SHP77 treated with DMSO at 0.1 percent for 48 hours (cell line): ENCODE data around the gene SUGP2.

Experiments used
- DNase-seq: peaks from one replicate; lab custom pipeline; 2025; lab: John Stamatoyannopoulos, UW

SUGP2 gene

DNA sequence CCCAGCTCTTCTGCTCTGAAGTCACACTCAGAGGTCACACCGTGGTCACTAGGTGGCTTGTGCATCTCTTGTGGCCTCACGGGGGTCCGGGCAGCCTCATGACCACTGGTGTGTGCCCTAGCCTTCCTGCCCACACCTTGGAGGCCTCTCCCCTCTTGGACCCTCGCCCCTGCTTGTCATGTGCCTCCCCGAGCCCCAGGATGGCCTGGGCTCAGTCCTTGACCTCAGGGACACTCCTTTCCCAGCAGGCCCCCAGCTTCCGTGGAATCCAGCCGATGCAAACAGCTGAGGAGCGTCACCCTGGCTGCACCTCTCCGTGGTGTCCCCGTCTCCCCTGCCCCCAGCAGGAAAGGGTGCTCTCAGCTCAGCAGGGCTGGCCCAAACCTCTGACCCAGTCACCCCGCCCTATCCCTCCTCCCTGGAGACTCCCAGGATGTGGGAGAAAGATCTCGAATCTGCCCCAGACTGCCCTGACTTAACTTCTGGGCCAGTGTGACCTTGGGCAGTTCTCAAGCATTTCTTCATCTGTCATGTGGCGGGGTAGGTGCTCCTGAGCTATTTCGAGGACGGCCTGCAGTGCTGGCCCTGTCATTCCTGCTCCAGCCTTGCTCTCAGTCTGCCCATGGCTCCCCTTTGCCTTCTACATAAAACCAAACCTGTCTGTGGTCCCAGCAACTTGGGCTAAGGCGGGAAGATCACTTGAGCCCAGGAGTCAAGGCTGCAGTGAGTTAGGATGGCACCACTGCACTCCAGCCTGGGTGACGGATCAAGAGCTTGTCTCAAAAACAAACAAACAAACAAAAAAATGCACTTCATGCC is 25.9 kb upstream of the SUGP2 start:
- DNase-seq = no peak

DNA sequence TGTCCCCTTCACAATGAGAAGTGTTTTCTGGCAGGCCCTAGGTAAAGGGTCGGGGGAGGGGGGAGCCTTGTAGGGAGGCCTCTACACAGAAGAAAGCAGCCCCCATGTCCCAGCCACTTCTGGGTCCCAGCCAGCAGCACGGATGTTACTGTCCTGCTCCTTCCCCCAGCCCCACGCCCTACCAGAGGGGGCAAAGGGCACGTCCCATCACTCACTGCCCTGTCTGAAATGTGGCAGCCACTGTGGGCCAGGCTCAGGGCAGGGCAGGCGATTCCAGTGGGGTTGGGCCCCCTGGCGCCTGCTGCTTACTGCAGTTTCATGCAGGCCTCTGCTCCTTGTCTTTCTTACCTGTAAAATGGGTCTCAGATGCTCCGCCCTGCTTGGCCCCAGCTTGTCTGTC is 24.4 kb upstream of the SUGP2 start:
- DNase-seq = no peak

DNA sequence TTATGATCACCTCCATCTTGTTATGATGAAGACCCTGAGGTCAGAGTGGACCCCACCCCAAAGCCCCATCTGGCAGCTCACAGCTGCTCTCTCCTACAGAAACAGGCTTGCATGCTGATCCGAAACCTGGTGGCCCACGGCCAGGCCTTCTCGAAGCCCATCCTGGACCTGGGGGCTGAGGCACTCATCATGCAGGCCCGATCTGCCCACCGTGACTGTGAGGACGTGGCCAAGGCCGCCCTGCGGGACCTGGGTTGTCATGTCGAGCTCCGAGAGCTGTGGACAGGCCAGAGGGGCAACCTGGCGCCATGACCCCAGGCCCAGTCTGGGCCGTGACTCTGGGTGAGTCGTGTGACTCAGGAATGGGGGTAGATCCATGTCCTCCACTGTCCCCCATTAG is 24.0 kb upstream of the SUGP2 start:
- no peak for DNase-seq

DNA sequence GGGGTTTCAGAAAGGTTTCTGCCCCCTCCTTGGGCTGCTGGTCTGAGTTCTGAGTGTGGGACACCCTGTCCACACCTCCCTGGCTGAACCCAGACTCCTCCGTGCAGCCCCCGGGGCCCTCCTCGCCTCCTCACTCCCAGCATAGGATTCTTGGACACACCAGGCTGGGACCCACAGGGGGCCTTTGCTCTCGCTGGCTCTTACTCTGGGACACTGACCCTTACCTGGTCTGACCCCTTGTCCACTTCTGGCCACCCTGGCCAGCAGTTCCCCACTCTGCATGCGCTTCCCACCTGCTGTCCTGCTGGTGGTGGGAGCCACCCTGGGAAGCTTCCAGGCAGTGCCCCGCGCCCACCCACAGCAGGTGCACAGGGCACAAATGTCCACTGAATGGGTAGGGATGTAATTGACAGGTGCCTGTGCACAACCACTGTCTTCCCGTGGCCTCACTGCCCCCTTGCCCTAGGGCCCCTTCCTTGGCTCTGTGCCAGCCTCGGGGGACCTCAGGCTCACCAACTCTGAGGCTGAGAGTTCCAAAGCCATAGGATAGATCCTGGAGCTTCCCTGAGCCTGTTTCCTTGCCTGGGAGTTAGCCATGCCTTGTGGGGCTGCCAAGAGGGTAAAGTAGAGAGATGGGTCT is 23.4 kb upstream of the SUGP2 start:
- DNase-seq = no peak

DNA sequence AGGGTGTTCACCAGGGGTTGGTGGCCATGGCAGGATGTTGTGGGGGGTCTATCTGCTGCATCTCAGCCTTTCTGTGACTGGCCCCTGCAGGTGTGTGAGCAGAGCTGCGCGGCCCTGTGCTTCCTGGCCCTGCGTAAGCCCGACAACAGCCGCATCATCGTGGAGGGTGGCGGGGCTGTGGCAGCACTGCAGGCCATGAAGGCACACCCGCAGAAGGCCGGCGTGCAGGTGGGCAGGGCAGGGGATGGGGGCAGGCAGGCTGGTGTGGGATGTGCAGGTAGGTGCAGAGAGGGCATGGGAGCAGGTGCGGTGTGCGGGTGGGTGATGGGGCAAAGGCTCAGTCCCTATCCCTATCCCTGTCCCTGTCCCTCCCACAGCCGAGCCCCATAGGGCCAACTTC is 22.4 kb upstream of the SUGP2 start:
- DNase-seq = no peak

DNA sequence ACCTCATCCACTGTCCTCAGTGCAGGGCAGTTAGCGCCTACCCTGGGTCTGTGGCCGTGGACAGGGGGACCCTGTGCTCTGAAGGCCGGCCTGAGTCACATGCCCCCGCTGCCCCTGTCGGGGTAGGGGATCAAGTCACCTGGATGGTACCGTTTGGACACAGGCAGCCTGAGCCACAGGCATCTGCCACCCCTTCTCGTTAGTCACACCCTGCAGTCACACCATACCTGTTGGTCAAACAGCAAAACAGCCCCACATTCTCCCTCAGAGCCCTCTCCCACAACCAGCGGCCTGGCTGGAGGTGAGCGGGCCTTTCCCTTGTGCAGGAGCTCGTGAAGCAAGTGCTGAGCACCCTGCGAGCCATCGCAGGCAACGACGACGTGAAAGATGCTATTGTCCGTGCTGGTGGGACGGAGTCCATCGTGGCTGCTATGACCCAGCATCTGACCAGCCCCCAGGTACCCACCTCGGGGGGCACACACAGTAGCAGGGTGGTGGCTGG is 21.7 kb upstream of the SUGP2 start:
- no peak for DNase-seq

DNA sequence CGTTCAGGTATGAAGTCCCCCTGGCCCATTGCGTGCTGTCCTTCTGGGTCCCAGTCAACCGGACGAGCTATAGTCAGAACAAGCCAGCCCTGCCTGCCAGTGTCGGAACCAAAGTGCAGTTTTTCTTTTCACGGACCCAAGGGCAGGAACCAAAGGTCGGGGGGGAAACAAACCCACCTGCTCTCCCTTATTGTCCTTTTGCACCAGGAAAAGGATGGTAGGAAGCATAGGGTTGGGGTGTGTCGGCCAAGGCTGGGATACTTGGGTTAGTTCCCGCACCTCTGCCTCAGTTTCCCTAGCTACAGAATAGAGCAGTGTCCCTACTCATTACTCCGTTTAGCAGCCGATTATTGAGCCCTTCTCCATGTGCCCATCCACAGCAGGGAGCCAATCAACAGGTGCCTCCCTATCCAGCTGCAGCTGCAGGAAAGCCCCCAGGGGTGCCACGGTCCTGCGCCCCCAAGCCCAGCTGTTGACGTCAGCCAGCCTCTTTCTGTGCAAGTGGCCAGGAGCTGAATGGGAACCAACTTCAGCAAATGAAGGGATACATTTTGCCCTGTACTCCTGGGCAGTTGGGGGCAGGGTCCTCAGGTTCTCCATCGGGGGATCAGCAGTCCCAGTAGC is 21.1 kb upstream of the SUGP2 start:
- no peak for DNase-seq

DNA sequence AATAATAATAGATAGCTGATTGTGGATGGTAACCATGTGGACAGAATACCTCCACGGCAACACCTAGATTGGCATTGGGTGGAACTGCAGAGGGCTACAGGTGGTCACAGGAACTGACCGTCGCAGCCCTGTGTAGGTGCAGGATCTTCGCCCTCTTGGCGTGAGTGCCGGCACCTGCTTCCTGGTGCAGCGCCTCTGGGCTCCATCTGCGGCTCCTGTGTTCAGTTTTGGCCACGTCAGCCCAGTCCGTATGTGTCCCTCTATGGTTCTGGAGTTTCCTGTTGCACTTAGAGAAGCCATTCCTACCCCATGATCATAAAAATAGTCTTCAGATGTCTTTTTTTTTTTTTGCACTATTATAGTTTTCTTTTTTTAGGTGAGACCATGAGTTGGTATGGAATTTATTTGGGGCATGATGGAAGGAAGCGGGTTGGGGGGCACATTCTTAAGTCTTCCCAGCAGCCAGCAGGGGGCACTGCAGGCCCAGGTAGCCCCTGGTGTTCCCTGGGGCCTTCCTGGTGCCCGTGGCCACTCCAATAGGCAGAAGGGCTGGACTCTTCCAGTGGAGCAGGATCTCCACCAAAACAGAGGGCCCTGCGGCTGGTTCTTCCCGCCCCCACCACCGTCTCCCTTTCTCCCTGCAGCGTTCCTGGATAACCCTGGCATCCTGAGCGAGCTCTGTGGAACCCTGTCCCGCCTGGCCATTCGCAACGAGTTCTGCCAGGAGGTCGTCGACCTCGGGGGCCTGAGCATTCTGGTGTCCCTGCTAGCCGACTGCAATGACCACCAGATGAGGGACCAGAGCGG is 20.4 kb upstream of the SUGP2 start:
- no peak for DNase-seq

DNA sequence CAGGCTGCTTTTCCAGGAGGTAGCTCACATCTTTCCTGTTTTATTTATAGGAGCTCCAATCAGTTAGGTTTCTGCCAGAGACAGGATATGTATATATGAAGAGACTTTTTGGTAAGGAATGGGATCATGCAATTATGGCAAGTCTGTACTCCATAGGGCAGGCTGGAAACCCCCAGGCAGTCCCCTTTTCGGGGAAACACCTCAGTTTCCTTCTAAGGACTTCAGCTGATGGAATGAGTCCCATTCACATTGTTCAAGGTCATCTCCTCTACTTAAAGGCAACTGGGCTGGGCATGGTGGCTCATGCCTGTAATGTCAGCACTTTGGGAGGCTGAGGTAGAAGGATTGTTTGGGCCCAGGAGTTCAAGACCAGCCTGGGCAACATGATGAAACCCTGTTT is 19.6 kb upstream of the SUGP2 start:
- DNase-seq = no peak

DNA sequence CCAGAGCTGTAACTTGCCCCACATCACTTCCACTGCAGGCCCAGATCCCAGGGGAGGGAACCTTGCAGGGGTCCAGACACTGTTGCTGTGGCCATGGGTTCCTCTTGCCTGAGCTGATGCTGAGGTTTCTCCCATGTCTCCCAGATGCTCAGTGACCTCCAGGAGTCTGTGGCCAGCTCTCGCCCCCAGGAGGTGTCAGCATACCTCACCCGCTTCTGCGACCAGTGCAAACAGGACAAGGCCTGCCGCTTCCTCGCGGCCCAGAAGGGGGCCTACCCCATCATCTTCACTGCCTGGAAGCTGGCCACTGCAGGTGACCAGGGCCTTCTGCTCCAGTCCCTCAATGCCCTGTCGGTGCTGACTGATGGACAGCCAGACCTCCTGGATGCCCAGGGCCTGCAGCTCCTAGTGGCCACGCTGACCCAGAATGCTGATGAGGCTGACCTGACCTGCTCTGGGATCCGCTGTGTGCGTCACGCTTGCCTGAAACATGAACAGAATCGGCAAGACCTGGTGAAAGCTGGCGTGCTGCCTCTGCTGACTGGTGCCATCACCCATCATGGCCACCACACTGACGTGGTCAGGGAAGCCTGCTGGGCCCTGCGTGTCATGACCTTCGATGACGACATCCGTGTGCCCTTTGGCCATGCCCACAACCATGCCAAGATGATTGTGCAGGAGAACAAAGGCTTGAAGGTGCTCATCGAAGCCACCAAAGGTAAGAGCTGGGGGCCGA is 18.3 kb upstream of the SUGP2 start:
- DNase-seq = no peak

DNA sequence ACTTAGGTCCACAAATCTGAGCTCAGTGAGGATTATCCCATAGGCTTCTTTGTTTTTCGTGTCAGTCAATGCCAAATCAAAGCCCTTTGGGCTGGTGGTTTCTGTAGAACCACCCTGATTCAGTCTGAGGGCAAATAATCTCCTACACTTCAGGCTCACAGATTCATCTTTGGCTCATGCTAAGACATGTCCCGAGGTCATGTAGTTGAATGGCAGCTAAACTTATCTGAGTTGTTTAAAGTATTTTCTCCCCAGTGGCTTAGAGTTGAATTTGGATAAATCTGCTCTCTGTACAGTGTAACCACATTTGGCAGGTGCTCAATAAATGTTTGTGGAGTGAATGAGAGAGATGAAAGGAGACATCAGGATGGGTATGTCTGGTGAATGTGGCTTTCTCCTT is 17.4 kb upstream of the SUGP2 start:
- DNase-seq = no peak

DNA sequence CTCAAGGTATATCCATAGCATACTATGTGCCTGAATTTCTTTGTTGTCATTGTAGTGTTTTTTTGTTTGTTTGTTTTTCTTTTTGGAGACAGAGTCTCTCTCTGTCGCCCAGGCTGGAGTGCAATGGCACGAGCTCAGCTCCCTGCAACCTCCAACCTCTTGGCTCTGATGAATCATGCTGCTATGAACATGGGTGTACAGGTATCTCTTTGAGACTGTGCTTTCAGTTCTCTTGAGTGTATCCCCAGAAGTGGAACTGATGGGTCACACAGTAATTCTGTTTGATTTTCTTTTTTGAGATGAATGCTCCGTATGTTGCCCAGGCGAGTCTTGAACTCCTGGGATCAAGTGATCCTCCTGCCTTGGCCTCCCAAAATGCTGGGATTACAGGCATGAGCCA is 16.8 kb upstream of the SUGP2 start:
- no peak for DNase-seq

DNA sequence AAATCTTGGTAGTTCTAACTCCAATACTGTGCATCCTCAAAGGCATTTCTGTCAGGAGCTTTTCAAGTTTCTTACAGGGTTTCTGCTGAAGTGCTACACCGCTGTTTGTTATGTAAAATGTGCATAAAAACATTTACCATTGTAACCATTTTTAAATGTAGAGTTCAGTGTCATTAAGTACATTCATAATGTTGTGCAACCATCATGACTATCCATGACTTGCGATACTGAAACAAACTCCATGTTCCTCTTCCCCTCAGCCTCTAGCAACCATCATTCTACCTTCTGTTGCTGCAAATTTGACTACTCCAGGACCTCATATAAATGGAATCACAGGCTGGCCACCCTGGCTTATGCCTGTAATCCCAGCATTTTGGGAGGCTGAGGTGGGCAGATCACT is 16.1 kb upstream of the SUGP2 start:
- DNase-seq = no peak

DNA sequence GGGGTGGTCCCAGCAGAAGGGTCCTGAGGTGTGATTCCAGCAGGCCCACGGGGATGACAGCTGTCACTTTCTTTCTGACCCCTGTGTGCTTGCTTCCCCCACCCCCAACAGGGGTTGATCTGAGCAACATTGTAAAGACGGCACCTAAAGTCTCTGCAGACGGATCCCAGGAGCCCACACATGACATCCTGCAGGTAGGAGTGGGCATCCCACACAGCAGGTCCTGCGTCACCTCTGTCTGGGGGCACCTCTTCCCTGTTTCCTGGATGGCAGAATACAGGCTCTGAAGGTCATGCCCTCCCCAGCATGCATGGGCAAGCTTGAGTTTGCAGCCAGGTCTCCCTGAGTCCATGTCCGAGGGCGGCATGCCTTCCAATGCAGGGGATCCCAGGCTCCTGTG is 10.6 kb upstream of the SUGP2 start:
- DNase-seq = no peak

DNA sequence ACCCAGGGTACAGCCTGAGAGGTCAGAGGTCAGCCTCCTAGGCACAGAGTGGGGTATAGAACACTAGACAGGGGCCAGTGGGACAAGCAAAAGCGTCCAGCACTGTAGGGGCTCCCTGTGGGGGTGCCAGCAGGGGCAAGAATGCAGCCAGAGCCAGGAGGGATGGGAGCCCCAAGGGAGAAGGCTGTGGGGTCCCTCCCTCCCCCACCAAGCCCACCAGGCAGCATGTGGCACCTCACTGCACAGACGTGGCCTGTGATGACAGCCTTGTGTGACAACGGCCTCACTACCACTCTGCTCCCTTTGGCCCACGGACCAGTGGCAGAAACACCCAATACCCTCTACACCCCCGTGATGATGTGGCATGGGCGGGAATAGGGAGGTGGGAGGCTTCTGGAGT is 10.2 kb upstream of the SUGP2 start:
- DNase-seq = no peak

DNA sequence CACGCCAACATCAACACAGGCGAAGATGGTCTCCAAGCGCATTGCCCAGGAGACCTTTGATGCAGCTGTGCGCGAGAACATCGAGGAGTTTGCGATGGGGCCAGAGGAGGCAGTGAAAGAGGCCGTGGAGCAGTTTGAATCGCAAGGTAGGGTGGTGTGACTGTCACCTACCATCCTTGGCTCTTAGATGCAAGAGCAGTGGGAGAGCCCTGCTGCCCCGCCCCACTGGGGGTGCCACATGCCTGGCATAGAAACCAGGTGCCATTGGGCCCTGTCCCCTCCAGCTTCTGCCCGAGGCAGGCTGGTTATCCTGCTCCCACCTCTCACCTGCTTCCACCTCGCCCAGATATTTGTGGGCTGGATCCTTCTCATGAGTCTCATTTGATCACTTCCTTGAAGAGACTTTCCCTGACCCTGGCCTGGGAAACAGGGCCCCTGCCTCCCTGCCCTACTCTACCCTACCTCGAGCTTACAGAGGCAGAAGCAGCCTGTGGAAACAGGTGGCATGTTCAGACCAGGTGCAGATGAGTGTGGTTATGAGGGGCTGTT is 9.5 kb upstream of the SUGP2 start:
- DNase-seq = no peak

DNA sequence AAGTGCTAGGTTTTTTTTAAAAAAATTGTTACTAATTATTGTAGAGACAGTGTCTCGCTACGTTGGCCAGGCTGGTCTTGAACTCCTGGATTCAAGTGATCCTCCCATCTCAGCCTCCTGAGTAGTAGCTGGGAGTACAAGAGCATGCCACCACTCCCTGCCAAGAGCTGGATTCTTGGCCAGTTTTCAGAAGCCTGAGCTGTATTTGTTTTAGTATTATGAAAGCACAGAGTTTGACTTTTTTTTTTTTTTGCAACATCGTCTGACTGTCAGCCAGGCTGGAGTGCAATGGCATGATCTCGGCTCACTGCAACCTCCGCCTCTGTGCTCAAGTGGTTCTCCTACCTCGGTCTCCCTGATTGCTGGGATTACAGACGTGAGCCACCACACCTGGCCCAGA is 7.1 kb upstream of the SUGP2 start:
- DNase-seq = no peak

DNA sequence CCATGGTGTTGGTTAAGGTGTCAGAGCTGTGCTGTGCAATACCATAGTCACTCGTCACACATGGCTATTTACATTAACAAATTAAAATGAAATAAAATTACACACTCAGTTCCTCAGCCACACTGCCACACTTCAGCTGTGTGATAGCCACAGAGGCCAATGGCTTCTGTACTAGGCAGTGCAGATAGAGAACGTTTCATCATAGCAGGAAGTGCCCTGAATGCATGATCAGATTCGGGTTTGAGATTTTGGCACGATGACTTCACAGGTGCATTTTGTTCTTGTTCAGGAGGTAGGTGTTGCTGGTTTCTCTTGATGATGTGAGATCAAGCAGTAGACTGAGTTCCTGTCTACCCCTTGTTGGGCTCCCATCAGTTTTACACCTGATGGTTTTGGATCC is 6.6 kb upstream of the SUGP2 start:
- DNase-seq = no peak

DNA sequence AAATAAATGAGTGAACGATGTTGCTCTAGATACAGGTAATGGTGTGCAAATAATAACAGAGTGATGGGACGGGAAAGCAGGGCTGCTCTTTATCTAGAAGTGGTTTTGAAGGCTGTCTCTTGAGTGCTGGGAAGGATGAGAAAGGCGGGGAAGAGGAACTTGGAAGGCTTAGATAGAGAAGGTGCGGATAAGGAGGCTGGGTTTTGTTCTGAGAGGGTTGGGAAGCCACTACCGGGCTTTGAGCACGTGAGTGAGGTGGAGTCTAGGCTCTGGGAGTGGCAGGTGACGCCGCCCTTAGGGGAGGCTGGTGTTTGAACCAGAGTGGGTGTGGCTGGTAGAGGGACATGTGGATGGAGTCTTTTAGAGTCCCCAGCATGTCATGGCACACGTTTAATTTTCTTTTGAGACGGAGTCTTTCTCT is 897 bp upstream of the SUGP2 start:
- DNase-seq = peak; percentile 54

DNA sequence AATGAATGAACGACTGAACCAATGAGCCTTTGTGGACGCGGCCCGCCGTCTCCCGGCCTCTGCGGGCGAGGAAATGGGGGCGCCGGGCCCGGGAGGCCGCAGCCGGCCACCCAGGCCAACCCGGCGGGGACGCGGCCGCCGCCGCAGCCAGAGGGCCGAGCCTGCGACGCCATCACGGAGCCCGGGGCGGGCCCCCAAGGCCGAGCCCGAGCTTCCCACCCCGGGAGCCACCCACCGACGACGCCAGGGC is 216 bp downstream of the SUGP2 start:
- DNase-seq = no peak

DNA sequence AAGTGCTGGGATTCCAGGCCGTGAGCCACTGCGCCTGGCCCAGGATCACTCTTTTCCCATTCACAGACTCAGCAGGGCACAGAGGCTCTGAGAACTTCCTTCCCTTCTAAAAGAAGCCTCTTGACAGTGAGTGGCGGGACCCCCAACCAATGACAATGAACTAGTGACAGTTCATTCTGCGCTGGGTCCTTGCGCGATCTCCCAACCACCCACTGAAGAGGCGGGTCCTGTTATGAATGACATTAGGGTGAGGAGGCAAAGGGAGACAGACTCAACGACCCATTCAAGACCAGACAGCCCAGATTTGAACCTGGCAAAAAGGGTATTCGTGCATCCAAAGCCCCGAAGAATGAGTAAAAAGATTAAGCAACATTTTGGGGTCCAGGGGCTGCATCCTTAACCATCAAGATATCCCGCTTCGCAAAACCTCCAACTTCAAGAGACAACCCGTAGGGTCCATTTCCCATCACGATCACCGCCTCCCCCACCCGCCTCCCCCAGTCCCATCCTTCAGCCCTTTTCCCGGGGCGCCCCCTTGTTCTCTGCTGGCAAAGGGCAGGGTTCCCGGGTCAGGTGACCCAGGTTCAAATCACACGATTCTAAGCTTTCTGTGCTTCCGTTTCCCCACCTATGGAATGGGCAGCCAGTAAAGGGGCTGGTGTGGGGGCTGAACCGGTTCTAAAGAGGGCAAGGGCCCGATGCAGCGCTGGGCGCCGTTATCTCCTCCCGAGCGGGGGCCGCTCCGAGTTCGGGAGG is 719 bp downstream of the SUGP2 start:
- DNase-seq = peak; percentile 47
